ENCODE measurements around the gene MACROD2.
"Not testable (repeated sequence)": the region's sequence is repeated elsewhere in the genome, so short reads cannot be mapped to it uniquely, and the experiment has no call there.

MACROD2 gene

GRCh38 chr20:14220986-14221385 is 225.7 kb downstream of the MACROD2 start:
- TF ChIP-seq, protein P1, sequence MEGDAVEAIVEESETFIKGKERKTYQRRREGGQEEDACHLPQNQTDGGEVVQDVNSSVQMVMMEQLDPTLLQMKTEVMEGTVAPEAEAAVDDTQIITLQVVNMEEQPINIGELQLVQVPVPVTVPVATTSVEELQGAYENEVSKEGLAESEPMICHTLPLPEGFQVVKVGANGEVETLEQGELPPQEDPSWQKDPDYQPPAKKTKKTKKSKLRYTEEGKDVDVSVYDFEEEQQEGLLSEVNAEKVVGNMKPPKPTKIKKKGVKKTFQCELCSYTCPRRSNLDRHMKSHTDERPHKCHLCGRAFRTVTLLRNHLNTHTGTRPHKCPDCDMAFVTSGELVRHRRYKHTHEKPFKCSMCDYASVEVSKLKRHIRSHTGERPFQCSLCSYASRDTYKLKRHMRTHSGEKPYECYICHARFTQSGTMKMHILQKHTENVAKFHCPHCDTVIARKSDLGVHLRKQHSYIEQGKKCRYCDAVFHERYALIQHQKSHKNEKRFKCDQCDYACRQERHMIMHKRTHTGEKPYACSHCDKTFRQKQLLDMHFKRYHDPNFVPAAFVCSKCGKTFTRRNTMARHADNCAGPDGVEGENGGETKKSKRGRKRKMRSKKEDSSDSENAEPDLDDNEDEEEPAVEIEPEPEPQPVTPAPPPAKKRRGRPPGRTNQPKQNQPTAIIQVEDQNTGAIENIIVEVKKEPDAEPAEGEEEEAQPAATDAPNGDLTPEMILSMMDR (IDR thresholded peaks at IDR 0.05; ENCODE audit: low read depth, low read length), result no peak
- DNase-seq (ENCODE audit: extremely low read depth, low read depth), result no peak

DNA sequence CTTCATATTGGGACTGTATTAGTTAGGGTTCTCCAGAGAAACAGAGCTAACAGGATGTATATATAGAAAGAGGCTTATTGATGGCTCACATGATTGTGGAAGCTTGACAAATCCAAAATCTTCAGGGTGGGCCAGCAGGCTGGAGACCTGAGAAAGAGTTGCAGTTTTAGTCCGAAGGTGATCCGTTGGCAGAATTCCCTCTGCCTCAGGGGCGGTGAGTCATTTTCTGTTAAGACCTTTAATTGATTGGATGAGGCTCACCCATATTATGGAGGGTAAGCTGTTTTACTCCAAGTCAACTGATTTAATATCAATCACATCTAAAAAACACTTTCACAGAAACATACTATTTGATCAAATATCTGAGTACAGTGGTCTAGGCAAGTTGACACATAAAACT is 228.5 kb downstream of the MACROD2 start:
- DNase-seq (ENCODE audit: extremely low read depth, low read depth), result no peak
- TF ChIP-seq, protein P1 (IDR thresholded peaks at IDR 0.05; ENCODE audit: low read depth, low read length), result no peak

DNA sequence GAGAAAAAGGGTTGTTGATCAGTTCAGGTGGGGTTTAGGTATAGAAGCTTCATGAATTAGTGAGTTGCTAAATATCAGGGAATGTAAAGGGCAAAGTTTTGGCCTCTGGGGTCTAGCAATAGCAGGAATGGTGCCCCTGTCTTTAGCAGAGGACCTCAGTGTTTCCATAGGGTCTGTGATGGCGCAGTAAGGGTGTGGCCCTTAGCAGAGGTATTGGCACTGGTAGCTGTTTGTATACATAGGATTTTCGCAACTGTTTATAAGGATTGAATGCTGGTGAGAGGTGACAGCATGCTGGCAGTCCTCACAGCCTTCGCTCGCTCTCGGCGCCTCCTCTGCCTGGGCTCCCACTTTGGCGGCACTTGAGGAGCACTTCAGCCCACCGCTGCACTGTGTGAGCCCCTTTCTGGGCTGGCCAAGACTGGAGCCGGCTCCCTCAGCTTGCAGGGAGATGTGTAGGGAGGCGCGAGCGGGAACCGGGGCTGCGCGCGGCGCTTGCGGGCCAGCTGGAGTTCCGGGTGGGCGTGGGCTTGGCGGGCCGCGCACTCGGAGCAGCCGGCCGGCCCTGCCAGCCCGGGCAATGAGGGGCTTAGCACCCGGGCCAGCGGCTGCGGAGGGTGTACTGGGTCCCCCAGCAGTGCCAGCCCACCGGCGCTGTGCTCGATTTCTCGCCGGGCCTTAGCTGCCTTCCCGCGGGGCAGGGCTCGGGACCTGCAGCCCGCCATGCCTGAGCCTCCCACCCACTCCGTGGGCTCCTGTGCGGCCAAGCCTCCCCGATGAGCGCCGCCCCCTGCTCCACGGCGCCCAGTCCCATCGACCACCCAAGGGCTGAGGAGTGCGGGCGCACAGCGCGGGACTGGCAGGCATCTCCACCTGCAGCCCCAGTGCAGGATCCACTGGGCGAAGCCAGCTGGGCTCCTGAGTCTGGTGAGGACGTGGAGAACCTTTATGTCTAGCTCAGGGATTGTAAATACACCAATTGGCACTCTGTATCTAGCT is 231.0 kb downstream of the MACROD2 start:
- not testable (repeated sequence) for DNase-seq (ENCODE audit: extremely low read depth, low read depth)

DNA sequence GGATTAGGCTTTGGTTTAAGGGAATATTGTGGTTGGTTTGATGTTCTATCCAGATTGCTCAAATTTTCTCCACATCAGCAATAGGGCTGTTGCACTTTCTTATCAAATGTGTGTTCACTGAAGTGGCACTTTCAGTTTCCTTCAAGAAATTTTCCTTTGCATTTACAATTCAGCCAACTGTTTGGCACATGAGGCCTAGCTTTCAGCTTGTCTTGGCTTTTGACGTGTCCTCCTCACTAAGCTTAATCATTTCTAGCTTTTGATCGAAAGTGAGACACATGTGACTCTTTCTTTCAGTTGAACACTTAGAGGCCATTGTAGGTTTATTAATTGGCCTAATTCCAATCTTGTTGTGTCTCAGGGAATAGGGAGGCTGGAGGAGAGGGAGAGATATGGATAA is 237.3 kb downstream of the MACROD2 start:
- DNase-seq (ENCODE audit: extremely low read depth, low read depth), result no peak

GRCh38 chr20:14234666-14235295 is 239.5 kb downstream of the MACROD2 start:
- TF ChIP-seq, protein P1 (IDR thresholded peaks at IDR 0.05; ENCODE audit: low read depth, low read length), result no peak
- no peak for DNase-seq (ENCODE audit: extremely low read depth, low read depth)

More for the DNA sequence above, 237.3 kb downstream of the MACROD2 start:
- TF ChIP-seq, protein P1 (IDR thresholded peaks at IDR 0.05; ENCODE audit: low read depth, low read length), result no peak

- TF ChIP-seq, protein P1 (IDR thresholded peaks at IDR 0.05; ENCODE audit: low read depth, low read length), result no peak
- DNase-seq (ENCODE audit: extremely low read depth, low read depth), result peak; percentile 39
Observed at GRCh38 chr20:14235355-14235754, 240.0 kb downstream of the MACROD2 start.

DNA sequence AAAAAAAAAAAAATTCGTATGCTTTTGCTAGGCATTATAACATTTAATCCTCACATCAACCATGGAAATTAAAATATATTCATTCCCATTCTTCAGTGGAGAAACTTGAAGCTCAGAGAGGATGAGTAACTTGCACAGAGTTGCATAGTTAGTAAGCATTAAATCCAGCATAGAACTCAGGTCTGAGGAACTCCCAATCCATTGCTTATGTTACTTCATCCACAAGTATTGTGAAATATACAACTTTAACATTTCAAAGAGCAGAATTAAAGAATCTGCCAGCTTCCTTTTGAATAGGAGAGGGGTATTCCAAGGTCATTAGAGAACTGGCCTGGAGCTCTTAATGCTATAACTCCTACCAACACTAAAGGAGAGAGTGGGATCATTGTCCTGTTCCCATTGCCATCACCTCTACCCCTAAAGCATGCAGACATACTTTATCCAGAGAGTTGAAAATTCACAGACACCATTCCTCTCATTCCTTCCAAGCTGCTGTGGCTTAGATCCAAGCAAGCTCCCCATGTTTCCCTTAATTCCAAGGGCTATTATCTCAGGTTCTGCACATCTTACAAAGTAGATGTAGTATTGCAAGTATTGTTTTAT is 250.2 kb downstream of the MACROD2 start:
- DNase-seq (ENCODE audit: extremely low read depth, low read depth), result no peak
- TF ChIP-seq, protein P1 (IDR thresholded peaks at IDR 0.05; ENCODE audit: low read depth, low read length), result no peak

All from AG09319 (cell line).